NCI-H82 treated with DMSO at 0.1 percent for 48 hours (cell line): ENCODE results near the gene SLC25A21.

Experiments used
- DNase-seq: peaks from one replicate; lab custom pipeline; 2025; ENCODE audit not compliant: unreplicated experiment; lab: John Stamatoyannopoulos, UW

Gene SLC25A21

DNA sequence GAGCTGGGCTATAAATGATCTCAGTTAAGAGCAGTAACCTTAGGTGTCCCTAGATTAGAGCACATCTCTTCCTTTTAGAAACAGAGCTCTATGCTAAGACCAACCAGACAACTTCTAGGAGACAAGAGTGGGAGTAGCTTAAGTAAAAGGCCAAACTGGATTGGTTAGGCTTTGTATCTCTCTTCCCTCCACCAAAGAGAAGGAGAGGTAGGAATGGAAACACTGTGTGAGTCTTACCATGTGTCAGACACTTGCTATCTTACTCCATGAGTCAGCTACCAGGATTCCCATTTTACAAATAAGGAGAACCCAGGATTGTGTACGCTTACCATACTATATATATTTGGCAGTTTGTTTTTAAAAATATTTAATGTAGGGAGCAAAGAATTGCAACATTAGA, 387.9 kb downstream of the SLC25A21 start:
- DNase-seq: no peak

DNA sequence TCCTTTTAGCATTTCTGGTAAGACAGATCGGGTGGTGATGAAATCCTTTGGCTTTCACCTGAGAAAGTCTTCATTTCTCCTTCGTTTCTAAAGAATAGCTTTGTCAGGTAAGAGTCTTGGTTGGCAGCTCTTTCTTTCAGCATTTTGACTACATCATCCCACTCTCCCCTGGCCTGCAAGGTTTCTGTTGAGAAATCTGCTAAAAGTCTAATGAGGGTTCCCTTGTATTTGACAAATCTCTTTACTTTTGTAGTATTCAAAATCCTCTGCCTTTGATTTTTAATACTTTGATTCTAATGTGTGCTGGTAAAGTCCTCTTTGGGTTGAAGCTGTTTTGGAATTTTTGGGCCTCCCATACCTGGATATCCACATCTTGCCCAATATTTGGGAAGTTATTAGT, 390.5 kb downstream of the SLC25A21 start:
- no peak for DNase-seq

DNA sequence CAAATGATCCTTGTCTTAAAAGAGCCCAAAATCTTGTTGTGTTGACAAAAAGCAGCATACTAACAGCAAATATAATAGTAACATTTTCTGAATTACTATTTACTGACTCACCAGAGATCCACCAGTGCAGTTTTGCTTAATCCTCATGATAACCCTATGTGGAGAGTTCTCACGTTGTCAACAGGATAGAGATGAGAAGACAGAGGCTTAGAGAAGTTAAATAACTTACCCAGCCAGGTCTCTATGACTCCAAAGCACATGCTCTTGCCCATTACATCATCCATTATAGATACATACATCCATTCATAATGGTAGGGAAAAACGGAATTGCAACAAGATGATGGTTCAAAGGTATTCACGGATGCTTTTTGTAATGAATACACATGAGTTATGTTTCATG, 398.8 kb downstream of the SLC25A21 start:
- no peak for DNase-seq

DNA sequence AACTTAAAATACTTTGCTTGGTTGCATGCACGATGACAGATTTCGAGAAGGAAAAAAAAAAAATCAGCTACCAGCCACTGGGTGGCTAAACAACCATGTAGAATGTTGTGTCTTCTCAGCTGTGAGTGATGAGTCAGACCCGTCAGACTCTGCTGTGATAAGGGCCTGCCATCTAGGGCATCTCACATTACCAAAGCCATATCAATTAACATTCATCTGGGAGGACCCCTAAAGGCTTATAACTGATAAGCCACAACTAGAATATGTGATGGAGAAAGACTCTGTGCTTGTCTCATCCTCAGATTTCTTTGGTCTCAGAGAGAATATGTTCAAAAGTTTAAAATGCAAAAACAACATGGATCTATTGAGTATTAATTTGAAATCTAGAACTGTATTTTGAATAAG, 399.3 kb downstream of the SLC25A21 start:
- no peak for DNase-seq

DNA sequence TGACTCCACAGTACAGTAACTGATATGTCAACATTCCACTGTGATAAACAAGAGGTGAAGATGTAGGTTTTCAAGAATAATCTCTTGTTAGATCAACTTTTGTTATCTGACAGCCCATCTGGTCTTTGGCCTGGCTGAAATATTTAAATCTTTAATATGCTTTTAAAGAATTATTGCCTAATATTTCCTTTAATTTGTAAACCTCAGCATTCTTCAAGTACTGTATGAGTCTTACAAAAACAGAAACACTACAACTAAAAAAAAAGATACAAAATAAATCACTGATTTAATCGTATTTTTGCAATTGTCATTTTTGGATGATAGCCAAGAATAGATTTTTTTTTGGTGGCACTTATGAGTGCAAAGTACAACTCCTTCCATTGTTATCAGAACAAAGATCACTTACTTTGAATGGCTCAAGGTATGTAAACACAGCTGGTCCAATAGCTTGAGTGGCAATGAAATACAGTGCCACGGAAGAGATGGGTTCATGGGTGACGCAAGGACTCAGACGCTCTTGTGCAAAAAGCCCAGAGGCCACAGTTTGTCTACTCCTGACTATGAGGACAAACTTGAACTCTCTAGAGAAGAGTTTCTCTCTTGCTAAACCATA, 401.3 kb downstream of the SLC25A21 start:
- no peak for DNase-seq

DNA sequence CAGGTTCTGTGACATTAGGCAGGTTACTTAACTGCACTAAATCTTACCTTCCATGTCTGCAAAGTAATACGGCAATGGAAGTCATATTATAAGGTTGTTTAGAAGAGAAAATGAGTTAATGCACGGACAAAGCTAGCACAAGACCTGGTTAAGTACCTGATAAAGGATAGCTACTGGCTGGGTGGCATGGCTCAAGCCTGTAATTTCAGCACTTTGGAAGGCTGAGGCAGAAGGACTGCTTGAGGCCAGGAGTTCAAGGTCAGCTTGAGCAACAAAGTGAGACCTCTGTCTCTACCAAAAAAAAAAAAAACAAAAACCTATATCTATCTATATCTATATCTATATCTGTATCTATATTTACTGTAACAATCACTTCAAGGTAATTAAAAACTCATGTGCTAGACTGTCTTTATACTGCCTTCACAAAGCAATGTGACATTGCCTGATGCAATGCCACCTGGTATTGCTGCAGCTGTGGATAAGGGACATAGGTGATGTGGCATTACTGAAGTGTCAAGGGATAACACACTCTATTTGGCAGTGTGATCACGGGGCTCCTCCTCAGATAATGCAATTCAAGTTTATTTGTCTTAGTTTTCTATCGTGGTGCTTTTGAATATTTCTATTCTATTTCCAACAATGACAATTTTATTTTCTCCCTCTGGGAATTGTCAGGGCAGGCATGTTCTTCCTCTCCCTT, 403.6 kb downstream of the SLC25A21 start:
- no peak for DNase-seq

DNA sequence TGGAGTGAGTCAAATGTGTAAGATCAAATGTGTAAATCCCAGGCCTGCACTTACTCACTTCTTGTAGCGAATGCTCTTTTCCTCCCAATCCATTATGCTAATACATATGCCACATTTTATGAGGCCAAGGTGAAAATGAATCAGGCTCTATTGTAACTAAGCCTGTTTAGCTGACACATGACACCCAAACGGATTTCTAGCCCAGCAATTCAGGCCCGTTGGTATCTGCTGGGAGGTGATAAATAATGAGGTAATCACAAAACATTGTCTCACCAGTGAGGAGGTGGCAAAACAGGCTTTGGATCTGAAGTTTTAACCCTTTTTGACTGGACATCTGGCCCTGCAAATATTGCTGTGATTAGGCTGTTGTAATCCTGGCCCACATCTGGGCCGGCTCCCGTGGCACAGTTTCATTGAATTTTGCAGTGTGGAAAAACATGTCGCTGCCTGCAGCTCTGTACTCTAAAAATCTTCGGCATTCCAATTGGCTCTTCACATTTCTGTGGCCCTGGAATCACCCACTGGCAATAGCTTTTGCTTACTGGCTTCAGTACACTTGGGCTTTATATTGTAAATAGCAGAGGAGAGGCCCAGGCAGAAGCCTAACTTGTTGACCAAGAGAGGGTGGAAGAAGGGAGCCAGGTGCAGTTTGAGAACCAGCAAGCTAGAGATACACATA, 404.7 kb downstream of the SLC25A21 start:
- DNase-seq: peak; percentile 40

DNA sequence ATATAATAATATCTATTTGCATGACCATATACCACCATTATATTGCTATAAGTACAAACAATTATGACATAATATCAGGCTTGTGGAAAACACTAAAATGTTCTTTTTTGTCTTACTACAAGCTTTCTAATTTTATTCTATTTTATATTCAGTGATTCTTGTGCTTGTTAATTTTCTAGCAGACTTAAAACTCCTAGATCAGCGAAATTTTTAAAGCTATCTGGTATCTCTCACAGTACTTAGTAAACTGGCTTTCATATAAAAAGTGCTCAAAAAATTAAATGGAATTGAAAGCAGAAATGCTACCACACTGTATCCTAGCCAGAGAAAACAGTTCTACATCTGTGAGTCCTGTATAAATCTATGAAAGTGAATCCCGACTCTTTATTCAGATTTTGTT, 405.4 kb downstream of the SLC25A21 start:
- no peak for DNase-seq

DNA sequence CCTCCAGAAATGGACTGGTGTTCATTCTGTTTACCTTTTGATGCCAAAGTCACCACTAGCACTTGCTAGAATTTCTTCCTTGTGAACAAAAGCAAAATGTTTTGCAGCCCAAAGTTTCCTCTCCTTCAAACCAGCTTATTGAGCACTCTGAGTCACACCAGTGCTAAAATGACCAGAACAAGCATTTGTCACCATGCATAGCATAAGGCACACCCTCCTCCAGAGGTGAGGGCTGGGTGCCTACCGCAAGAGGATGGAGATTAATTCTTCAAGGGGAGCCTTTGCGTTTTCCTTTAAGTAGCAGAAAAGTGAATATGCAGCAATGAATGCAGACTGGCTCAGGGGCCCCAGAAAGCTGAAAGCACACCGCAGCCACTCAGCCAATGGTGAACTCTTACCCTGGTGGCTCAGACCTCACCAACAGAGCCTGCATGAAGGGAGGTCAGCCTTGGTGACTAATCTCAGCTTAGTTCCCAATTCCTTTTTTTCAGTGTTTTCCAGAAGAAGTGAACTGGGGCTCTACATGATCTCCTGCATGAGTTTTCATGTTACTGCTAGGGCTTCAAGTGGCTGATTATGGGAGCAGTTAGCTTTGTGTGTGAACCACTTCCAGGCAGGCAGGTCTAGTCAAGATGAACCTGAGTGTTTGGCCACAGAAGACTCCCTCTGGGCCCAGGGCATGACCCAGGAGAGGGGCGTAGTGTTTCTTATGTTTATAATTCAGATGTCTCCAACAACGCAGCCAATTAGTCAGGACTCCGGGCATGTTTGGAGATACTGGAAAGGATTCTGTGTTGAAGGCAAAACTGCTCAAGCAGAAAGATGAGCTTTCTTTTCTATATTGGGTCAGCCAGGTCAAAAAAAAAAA, 414.4 kb downstream of the SLC25A21 start:
- DNase-seq: no peak

DNA sequence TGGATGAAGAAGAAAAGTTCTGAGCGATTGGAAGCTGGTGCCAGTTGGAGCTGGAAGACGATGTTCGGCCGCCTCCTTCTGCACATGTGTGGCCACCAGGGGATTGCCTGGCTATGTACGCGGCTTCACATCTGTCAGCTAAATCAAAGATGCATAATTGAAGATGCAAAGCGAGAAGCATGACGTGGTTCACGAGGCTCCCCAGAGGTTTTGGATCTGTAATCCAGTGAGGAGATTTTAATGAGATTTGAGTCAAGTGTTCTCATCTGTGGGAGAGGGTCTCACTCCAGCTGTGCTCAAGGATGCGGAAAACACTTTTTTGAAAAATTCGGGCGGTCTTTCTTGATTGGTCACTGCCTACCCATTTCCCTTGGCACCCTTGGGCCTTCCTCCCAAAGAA, 416.2 kb downstream of the SLC25A21 start:
- DNase-seq: no peak

DNA sequence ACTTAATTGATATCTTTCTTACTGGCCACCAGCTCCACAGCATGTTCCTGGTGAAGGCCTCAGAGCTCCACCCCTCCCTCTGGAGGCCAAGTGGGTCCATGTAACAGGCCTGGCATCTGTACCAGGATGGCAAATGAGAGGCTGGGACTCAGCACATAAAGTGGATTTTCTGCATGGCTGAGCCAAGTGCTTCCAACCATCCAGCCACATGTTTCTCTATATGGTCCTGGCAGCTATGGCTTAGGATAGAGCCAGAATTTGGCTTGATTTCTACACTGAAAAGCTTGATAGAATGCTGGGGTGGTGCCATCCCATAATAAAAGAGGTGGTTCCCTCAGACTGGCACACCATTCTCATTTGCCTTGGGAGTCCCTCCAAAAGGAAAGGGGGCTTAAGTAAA, 416.6 kb downstream of the SLC25A21 start:
- DNase-seq: no peak

DNA sequence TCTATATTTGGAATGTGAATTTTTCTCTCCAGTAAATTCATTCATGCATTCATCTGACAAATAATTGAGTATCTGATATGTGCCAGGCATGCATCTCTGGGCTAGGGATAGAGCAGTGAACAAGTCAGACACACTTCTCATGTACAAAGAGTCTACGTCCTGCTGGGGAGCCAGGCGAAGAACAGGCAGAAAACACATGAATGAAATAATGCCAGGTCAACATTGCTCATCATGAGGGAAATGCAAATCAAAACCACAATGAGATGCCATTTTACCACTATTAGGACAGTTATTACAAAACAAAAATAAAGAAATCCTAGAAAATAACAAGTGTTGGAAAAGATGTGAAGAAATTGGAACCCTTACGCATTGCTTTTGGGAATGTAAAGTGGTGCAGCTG, 420.5 kb downstream of the SLC25A21 start:
- DNase-seq: no peak

DNA sequence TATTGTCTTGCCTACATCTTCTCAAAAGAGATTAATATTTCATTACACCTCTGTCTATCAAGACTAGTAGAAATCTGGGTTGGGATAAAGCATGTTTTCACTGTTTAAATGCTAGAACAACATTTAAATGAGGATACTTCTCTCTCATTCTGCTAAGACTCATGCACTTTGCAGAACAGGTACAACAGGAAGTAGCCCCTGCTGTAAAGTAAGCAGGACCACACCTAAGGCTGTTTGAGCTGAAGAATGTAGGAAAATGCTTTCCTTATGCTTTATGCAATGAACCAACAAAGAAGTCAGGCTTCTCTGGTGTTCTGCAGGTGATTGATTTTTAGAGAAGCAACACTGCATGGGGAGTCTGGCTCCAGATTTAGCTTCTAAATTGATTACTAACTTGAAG, 421.3 kb downstream of the SLC25A21 start:
- DNase-seq: no peak

DNA sequence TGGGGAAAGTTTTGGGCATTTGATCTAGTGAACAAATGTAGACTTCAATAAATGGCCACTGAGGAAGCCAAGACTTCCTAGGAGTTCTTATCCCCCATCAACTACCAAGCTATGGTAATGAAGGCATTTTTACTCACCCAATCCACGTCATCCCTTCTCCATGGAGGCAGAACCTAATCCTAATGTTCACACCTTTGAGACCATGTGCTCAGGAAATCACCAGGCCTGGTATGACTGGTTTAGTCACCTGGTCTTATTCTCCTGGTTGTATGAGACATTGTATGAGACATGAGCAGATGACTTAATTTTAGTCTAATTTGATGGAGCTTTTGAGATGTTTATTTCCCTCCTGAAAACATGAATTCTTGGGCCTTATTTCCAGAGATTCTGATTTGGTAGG, 422.2 kb downstream of the SLC25A21 start:
- no peak for DNase-seq

DNA sequence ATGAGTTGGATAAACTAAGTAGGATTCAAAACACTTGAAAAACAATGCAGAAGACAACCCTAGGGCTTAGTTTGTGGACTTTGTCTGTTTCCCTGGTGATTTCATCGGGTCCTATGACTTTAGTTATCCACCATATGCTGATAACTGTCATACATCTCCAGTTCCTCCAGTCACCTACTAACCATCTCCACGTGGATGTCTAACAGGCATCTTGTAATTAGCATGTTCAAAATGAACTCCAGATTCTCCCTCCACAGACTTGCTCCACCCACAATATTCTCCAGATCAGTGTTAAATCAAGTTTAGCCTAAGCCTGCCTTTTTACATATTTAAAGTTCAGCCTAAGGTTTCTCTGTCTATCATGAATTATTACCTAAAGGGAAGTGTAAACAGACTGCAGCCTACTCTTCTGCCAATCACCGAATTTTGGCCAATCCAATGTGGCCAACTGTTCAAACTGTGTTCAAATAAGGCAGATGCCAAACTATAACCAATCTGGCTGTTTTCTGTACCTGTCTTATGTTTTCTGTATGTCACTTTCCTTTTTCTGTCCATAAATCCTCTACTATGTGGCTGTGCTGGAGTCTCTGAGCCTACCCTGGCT, 423.7 kb downstream of the SLC25A21 start:
- DNase-seq: no peak

DNA sequence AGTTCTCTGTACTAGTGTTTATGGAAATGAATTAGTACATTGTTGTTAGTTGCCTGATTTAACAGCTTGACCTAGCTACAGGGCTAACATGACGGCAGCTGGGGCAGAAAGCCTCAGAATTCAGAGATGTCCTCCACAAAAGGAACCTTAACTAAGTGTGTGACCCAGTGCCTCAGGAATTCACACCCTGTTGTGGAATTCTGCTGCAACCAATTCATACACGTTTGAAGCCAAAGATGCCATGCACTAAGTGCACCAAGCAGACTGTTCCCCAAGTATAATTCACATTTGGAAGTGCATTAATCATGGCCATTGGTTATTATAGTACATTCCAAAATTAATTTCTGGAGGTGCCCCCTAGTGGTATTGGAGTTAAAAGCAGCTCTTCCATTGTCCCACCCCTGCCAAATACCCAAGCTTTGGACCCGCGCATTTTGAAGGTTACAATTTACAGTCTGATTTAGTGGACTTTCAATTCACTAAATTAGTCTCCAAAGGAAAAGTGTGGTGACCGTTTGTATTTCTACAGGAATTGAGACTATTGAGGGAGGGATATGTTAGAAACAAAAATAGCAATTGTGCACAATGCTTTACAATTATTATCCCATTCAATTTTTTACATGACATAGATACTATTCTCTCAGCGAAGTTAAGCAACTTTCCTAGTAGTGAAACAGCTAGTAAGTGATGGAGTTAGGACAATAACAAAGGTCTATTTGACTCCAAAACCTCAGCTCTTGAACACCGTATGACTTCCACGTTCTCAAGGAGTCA, 424.8 kb downstream of the SLC25A21 start:
- DNase-seq: no peak

DNA sequence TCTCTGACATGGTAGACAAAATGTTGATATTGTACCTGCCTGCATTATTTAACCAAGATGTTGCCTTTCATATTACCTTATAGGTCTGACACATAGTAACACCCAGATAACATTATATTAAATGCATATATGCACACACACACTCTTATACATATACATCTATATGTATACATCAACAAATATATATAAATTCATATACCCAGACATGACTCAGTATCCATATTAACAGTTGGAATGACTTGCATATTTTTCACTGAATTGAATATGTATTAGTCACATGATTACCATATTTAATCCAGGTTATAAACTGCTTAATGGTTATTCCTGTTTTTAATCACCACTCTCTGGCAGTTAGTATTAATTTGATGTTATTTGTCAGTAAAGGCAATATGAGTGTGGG, 425.5 kb downstream of the SLC25A21 start:
- DNase-seq: no peak

DNA sequence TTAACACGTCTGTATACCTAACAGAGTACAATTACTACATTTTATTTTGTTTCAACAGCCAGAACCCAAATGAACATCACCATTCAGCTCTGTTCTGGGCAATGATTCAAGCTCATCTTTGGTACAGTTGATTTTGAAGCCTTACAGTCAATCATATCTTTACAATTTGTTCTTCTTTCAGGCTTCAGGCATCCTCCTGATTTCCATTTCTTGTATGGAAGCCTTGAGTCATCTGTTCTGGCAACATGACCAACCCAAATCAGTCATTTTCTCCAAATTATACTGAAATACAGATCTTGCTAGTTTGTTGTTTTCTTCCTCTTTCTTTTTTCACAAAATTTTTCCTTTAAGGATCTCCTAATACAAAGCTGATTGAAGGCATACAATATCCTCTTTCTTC, 430.5 kb downstream of the SLC25A21 start:
- no peak for DNase-seq

DNA sequence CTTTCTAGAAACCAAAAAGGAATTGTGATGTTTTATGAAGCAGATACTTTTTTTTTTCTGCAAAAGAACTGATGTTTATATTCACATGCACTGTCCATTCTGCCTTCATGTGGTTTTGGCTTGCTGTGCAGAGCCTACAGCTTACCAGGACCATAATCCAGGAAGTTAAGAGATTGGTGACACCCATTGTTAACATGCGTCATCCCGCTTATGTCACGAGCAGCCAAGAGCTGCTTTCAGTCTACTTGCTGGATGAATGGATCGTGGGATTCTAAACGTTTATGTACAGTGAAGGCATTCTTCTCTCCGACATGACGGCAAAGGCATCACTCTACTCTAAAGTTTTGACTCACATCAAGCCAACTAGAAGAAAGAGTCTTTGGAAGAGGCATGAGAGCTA, 434.1 kb downstream of the SLC25A21 start:
- DNase-seq: no peak

DNA sequence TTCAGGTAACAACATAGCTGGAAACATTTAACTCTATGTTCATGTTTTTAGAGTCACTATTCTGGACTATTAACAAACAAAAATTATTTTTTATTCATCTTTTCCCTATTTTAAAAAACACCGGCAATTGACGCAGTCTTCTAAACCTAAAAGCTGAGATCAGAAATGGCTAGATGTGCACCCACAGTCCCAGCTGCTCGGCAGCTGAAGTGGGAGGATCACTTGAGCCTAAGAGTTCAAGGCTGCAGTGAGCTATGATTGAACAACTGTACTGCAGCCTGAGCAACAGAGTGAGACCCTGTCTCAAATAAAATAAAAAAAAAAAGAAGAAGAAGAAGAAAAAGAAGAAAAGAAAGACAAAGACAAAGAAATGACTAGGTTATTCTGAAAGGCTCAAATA, 446.3 kb downstream of the SLC25A21 start:
- no peak for DNase-seq
